ENCODE results near the gene MTCL1. TPM values are rescaled to one million over a fixed set of nuclear protein-coding genes. Genes with fewer than 3 reads are reported as not detected.

MTCL1 gene
- total and polyA plus RNA-seq, 10 of the 15 experiments (the other 5 are each of a cell fraction or from before 2014, with no cell fraction given) = 0.03 to 0.36 (median 0.13) TPM; not detected in 4

GRCh38 chr18:8720141-8720540 lies 14.8 kb downstream of the MTCL1 start (continued):
- TF ChIP-seq E4F1 (IDR thresholded peaks at IDR 0.05; ENCODE audit: borderline replicate concordance, partially characterized antibody) (no peak), PAX5 (IDR thresholded peaks at IDR 0.05; ENCODE audit: borderline replicate concordance, low read depth, low read length) (no peak), YBX1 (IDR thresholded peaks at IDR 0.05) (no peak), NKRF (conservative IDR thresholded peaks at IDR 0.05) (no peak), ZNF622 (IDR thresholded peaks at IDR 0.05) (no peak)

GRCh38 chr18:8721094-8721669 lies 15.8 kb downstream of the MTCL1 start:
- no peaks in the 10 kb centered on the region for H3K27me3 ChIP-seq (replicated peaks in 1 of 2; ENCODE audit: control insufficient read depth in 2 of 2, insufficient read depth in 2 of 2, low read length in 1 of 2)
- no peak overlapping the region for H3K9ac ChIP-seq (ENCODE audit: control insufficient read depth, insufficient read depth, low read length)
- H3K79me2 ChIP-seq (ENCODE audit: control insufficient read depth, insufficient read depth, low read length) = no peaks in the 10 kb centered on the region
- POLR2A ChIA-PET = no interaction called here
- H3K36me3 ChIP-seq (ENCODE audit: control insufficient read depth in 2 of 2, insufficient read depth in 2 of 2, low read length in 1 of 2) = no peaks in the 10 kb centered on the region
- in situ Hi-C loops (cut with MboI) = no loop called here
- no peak overlapping the region for H3K27ac ChIP-seq (ENCODE audit: control insufficient read depth, insufficient read depth)
- WGBS (ENCODE audit: insufficient coverage, insufficient replicate concordance, low lambda C conversion rate, missing lambda C conversion rate) = 43% methylated on average over 9 of the region's 9 CpGs
- TF ChIP-seq TCF3 (IDR thresholded peaks at IDR 0.05; ENCODE audit: borderline replicate concordance, insufficient read depth, low read depth, low read length) (no peak), ASH2L (IDR thresholded peaks at IDR 0.05; ENCODE audit: borderline replicate concordance, low read depth) (no peak), HDGF (IDR thresholded peaks at IDR 0.05) (no peak), HSF1 (IDR thresholded peaks at IDR 0.05; ENCODE audit: low read depth, low read length) (no peak), ATF3 (IDR thresholded peaks at IDR 0.05; ENCODE audit: borderline replicate concordance, extremely low read depth, low read depth, low read length) (no peak), SMAD5 (IDR thresholded peaks at IDR 0.05; ENCODE audit: low read depth) (no peak), MYB (IDR thresholded peaks at IDR 0.05; ENCODE audit: borderline replicate concordance, low read depth, low read length) (no peak), ATF7 (IDR thresholded peaks at IDR 0.05; ENCODE audit: low read depth) (no peak), NR2C1 (IDR thresholded peaks at IDR 0.05) (no peak), HCFC1 (IDR thresholded peaks at IDR 0.05; ENCODE audit: low read length) (no peak)
- ATAC-seq = no peak
- H2AFZ ChIP-seq (ENCODE audit: control insufficient read depth, low read depth, low read length) = no peak overlapping the region
- H4K20me1 ChIP-seq (ENCODE audit: control insufficient read depth, insufficient read depth) = no peaks in the 10 kb centered on the region
- no peaks in the 10 kb centered on the region for H3K9me3 ChIP-seq (replicated peaks; ENCODE audit: control insufficient read depth, insufficient read depth, low read length)
- intact Hi-C loops (cut with micrococcal nuclease; ENCODE audit: unreplicated experiment) = no loop called here
- no TSS peak for BruUV-seq (replicated peaks)
- H3K4me1 ChIP-seq (ENCODE audit: control insufficient read depth, insufficient read depth, low read length) = no peaks in the 10 kb centered on the region
- FAIRE-seq = no peak
- CTCF ChIA-PET = interaction anchor here (0.7 to 1.9 kb wide), 3 partner anchors 25 to 267 kb away, joined by 5 read pairs; no protein-coding TSS in a partner anchor
- H3K4me2 ChIP-seq (ENCODE audit: control insufficient read depth, insufficient read depth) = no peak overlapping the region
- no peak overlapping the region for H3K4me3 ChIP-seq
- RAD21 ChIA-PET (ENCODE audit: unreplicated experiment) = no interaction called here
- no peak for DNase-seq (ENCODE audit: low read depth, low spot score)
- SMC1A ChIA-PET (ENCODE audit: uncharacterized antibody, unreplicated experiment) = no interaction called here

Measured in GM12878 (cell line).